NCI-H446 treated with DMSO at 0.1 percent for 48 hours (cell line): Measurements from ENCODE around the gene RASGRF1.

Experiments
- DNase-seq: peaks from one replicate; lab custom pipeline; 2025; lab: John Stamatoyannopoulos, UW

RASGRF1 gene

DNA sequence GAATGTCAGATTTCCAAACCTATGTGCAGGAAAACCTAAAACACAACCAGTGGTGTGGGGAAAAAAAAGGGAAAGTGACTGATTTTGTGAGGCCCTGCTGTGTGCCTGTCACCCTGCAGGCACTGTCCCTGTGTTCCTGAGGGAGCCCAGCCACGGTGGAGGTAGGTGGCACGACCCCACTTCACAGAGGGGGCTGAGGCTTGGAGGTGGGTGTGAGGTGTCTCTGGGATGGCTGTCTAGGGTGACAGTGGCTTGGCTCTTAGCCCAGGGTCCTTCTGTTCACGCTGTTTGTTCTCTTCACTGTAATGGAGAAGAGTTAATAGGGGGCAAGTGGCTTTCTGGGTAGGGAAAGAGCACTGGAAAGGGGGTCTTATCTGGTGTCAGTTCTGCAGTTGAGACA is 22.6 kb downstream of the RASGRF1 start:
- DNase-seq: no peak

DNA sequence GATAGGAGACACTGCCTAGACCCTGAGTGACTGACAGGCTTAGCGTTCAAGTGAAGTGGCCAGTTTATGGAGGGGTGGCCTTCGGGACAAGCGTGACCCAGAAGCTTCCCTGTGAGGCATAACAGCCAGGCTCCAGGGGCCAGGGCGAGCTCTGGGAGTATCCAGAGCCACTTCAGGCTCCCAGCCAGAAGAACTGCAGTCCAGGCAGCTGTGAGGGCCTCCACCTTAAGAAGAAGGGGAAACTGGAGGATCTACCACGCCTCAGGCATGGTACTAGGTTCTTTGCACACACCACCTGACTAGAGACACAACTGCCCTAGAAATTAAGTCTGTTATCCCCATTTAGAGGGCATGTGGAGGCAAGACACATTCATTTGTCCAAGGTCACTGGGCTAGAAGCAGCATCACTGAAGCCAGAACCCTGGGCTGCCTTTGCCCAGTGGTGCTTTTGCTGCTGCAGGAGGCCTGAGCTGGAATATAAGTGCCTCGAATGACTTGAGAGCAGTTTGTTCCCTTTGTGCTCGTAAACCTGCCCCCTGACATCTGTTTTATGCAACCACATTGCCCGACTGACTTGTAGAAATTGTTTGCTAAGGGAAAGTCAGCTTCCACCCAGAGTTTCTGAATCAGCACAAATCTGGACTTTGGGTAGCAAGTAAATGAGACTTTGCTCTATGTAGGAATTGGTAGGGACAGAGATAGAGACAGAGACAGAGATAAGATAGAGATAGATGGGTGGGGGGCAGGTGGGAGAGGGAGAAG is 23.3 kb downstream of the RASGRF1 start:
- DNase-seq: no peak

DNA sequence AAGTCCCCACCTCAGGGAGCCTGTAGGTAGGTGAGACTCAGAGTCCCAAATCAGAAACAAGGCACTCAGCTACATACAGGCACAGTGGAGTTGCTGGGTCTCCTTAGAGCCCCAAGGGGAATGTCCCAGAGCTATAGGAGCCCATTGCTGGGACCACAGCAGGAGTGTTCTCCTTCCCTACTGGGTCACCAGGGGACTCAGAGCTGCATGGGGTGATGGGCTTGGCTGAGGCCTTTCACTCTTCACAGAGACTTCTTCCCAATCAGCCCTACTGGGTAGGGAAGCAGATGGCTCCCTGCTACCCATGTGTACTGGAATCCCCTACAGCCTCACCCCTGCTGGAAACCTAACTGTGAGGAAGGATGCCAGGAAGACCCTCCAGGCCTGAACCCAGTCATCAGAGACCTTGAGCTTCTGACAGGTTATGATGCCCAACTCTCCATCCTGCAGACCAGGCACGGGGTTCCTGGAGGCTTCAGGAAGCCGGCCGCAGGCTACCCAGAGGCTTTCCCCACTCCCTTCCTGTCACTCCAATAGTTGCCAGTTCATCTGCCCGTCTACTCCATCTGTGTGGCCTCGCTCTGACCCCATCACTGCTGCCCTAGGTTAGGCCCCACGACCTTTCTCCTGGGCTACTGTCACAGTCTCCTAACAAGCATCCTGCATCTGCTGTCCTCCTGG is 24.0 kb downstream of the RASGRF1 start:
- no peak for DNase-seq

DNA sequence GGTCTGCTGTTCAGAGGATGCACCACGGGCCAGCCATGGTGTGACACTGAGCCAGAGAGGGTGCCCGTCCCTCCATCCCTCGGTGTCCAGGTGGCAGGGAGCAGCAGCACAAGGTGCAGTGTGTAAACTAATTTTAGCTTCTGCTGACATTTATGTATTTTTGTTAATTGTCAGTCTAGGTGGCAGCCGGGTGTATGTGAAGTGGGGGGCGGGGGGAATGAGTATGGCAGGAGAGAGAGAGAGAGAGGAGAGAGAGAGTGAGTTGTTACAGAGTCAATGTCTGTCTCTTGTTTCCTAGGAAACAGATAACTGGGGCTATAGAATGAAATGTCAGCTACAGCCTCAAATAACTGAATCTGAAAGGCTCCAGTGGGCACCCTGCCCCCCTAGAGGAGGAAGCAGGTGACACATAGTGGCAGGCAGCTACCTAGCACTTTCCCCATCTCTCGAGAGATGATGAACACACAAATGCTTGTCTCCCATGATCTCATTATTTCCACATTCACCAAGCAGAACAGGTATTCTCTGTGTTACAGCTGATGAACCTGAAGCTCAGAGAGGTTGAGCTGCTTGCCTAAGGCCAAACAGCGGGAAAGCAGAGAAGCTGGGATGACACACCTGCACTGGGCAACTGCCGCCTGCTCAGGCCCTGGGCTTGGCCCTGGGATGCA is 24.7 kb downstream of the RASGRF1 start:
- DNase-seq: no peak

DNA sequence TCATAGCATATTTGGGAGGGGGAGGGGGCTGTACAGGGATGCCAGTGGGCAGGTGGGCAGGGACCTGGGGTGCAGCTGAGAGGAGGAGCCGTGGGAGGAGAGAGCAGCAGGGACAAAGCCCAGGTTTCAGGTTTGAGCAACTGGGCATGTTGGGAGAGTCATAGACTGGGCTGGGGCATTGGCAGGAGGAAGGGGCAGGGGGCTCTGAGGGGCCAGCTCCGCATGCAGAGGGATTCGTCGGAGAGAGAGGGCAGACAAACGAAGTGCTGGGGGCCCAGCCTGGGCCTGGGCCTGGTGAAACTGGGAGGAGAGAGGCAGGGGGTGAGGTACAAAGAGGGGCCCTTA is 25.2 kb downstream of the RASGRF1 start:
- DNase-seq: no peak

DNA sequence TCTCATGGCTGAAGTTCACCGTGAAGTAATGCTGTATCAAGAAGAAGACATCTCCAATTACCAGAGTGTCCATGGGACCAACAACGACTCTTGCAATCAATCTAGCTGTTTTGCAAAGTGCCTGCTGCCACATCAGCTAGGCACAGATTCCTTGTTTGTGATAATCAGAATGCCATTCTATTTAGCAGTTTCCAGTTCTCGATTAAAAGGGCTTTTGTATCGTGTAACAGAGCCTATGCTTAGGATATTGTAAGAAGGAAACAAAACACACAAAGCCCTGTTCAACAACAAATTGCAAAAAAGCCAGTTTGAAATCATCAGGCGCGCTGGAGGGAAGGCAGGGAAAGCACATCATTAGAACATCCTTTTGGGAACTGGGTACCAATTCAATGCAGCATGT is 26.1 kb downstream of the RASGRF1 start:
- DNase-seq: no peak

DNA sequence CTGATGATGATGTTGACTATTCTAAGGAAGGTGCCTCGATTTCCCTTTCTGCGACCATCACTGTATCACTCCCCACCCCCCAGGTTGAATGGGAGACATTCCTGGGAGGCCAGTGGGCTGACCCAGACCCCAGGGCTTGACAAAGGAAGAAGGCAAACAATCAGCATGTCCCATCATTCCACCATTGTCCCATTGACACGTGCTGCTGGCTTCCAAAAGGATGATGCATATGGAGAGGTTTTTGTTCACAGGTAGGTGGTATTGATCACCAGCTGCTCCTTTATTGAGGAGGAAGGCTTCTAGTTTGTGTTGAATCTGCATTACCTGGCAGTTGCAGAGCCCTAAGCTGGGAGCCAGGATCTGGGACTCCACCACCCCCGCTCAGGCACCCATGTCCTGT is 30.4 kb downstream of the RASGRF1 start:
- DNase-seq: no peak

DNA sequence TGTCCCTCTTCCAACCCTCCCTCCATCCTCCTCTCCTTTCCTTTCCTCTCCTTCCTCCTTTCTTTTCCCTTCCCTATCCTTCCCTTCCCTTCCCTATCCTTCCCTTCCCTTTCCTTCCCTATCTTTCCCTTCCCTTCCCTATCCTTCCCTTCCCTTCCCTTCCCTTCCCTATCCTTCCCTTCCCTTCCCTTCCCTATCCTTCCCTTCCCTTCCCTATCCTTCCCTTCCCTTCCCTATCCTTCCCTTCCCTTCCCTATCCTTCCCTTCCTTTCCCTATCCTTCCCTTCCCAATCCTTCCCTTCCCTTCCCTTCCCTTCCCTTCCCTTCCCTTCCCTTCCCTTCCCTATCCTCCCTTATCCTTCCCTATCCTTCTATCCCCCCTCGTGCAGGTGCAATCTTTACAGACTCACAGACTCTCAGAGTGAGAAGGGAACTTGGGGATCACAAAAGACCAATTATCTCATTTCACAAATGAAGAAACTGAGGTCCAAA is 31.5 kb downstream of the RASGRF1 start:
- no peak for DNase-seq

DNA sequence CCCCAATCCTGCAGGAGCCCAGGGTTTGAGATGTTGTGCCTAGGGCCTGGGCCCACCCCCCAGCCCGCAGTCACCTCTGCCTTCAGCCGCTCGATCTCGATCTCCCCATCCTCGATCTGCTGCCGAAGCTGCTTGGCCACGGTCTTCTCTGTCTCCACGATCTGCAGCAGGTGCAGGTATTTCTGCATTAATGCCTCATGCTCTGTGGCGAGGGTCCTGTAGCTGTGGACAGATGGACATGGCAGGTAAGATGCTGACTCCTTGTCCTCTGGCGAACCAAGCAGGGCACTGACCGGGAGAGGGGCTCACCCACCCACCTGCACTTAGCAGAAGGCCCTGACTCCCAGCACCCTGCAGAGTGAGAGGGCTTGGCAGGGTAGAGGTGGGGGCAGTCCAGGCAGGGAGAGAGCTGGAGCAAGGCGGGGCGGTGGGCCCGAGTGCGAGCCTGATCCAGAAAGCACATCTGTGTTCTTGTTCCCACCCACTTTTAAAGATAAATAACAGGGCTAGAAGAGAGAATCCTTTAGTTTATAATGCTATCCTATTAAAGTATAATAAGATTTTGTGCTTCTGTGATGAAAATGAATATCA is 32.2 kb downstream of the RASGRF1 start:
- no peak for DNase-seq

DNA sequence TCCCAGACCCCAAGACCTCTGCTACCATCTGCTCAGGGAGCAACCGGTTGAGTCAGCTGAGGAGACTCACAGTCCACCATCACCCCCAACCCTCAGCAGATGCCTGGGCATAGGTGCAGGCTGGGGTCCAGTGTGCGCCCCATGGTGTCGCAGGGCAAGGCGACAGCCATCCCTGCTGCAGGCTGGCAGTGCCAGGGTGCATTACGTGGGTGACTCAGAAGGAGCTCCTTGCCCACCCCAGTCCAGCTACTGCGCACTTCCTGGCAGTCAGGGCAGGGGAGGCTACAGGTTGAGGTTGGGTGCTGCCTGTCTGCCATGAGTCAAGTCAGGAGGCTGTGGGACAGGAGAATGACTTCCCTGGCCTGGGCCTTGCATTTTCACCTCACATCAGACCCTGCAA is 33.5 kb downstream of the RASGRF1 start:
- no peak for DNase-seq

DNA sequence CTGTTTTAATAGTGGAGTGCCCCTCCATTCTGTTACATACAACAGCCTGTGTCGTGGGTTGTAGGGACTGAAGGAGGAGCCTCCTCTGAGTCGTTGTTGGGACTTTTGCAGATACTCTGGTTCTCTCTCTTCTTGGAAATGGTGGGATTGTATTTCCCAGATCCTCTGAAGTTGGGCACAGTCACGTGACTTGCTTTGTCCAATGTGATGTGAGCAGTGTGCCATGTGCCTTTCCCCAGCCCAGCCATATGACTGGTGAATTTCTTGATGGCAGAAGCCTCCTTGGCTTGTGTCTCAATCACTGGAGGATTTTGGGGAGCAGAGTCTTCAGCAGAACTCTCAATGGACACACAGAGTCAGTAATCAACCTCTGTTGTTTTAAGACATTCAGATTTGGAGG is 36.2 kb downstream of the RASGRF1 start:
- no peak for DNase-seq

DNA sequence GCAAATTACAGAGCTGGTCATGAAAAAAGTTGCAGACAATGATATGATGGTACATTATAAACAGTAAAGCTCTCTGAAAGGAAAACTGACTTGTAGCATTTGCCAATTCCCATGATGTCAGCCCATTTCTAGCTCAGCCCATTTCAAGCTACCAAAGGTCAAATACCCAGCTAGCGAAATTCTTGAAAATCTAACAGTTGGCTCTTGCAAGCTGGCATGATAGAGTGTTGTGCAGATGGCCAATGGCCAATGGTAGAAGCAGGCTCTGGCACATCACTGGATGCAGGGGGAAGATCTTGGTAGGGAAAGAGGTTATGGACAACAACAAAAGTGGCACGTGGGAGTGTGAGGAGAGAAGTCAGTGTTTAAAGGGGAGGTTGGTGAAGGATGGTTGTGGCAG is 36.7 kb downstream of the RASGRF1 start:
- DNase-seq: no peak

DNA sequence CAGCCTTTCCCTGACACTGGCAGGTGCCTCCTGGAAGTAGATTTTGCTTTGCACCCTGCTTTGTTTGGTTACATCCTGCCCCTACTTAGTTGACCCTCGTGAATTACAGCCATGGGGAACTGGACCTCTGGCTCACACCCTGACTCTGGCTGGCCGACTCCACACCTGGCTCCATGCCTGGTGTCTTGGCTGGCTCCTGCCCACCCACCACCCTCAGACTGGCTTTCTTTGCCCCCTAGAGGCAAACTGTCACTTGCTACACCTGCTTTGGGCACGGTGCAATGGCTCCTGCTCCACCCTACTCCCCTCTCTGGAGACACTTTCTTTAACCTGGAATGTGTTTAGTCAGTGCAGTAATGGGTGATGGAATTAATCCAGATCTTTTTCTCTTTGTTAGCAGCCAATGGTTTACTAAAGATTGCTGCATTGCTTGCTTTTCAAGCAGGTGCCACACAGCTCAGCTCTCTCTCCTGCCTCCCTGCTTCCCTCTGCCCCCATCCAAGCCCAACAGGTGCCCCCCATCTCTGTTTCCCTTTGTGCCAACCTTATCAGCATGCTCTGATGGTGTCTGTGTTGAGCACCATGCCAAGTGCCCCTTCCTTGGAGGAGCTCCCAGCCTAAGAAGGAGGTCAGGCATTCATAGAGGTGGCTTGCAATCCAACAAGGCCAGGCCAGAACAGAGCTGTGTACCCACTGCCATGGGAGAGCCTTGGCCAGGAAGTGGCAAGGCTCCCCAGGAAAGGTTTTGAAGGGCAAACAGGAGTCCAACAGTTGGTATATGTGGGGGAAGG is 38.4 kb downstream of the RASGRF1 start:
- no peak for DNase-seq

DNA sequence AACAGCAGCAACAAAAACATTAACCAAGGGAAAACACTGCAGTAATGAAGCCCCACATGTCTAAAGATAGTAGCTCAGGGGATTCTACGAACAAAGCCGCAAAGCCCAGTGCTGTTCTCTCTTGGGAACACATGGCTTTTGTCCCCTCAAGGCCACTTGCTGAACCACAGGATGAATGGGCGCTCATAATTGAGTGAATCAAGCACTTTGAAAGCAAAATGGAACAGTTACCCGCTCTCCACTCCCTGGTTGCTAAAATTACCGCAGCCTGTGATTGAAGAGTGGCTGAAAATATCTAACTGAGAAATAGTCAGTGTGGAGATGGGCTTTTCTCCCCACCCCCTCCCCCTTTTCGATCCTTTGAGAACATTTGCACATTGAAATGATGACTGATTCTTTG is 39.6 kb downstream of the RASGRF1 start:
- DNase-seq: no peak

DNA sequence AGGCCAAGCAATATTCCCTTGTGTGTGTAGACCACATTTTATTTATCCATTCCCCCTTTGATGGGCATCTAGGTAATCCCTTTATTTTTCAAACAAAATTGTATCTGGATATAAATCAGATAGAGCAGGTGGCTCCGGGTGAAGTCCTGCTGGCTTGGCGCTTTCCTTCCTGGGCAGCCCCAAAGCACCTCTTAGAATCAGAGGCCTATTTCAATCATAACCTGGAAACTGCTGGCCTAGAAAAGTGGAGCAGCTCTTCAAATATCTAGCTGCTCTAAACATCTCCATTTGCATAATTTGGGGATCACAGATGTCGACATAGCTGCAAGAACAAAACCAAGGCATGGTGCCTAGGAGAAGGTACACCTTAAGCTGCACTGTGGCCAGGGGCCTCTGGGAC is 40.2 kb downstream of the RASGRF1 start:
- DNase-seq: no peak

DNA sequence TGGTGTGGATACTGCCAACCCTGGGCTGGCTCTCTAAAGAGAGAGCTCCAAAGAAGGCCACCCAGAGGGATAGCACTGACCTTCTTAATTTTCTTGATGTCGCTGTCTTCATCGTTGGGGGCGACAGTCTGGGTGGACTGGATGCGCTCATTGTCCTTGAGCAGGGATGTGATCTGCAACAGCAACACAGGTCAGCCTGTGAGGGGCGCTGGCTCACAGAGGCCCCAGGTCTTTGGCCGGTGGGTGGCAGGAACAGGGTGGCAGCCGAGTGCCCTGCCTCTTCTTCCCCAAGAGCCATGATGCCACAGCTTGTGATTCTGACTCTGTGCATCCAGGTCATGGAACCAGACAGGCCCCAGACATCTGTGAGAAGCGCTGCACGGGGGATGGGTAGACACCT is 41.2 kb downstream of the RASGRF1 start:
- no peak for DNase-seq

DNA sequence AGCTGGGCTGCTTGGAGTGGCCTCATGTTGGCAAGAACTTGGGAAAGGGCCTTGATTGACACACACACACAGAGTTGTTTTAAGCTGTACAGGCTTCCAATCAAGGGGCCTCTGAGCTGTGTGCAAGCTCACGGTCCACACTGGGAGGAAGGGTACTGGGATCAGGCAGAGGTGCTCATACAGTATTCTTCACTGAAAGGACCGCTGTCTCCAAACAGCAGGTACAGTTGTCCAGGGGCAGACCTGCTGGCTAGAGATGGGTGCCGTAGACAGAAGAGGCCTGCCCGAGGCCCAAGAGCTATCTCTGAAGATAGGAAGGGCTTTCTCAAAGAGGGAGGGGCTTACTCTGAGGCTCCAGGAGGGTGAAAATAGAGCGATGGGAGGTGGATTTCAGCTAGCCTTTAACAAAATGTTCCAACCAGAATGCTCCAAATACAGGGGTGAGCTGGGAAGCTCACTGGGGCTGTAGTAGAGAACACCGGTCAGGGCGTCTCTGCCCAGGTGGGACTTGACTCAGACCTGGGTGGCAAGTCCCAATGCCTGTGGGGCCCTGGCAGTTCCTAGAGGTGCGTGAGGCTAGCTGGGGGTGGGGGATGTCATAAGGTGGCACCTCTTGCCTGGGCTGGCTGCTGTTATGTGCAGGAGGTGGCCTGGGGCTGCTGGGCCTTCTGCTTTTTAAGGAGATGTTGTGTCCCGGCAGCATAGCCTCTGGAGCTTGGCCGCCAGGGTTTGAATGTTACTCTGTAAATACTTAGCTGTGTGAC is 42.7 kb downstream of the RASGRF1 start:
- no peak for DNase-seq

DNA sequence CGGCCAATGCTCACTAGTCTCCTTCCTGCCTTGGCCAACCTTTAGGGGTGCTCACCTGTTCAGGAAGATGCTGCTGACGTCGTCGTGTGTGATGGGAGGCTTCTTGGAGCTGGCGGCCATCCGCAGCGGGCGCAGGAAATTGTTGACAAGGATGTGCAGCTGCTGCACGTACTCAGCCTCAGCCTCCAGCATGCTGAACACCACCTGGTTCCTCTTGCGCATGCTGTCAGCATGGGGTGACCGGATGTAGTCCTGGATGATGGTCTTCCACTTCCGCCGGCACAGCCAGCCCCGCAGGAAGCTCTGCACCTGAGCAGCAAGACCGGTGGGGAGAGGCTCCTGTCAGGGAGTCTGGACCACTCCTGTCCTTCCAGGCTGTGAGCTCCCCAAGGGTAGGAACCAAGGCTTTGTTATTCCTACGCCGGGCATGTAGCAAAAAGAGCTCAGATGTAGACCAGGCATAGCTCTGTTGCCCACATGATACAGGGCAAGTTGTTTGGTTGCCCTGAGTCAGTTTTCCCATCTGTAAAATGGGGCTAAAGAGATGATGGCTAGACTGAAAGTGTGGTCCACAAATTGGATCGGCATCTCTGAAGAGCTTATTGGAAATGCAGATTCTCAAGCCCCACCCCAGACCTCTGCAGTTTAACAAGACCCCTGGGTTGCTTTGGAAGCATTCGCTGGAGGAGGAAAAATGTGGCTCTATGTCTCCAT is 43.7 kb downstream of the RASGRF1 start:
- DNase-seq: no peak

DNA sequence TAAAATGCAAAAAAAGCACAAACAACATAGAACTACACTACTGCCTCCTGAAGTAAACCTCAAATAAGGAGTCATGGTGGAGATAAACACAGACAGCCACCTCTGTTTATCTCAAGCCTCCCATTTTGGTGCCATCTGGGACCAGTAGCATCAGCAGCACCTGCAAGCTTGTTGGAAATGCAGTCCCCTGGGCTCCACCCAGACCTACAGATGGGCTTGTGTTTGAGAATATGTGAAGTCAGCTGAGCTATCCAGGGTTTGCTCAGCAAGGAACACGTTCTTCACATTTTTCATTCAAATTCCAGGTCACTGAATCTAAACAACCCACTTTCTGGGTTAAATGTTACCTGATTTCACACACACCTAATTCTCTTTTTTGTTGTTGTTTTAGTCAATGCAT is 45.5 kb downstream of the RASGRF1 start:
- DNase-seq: no peak

DNA sequence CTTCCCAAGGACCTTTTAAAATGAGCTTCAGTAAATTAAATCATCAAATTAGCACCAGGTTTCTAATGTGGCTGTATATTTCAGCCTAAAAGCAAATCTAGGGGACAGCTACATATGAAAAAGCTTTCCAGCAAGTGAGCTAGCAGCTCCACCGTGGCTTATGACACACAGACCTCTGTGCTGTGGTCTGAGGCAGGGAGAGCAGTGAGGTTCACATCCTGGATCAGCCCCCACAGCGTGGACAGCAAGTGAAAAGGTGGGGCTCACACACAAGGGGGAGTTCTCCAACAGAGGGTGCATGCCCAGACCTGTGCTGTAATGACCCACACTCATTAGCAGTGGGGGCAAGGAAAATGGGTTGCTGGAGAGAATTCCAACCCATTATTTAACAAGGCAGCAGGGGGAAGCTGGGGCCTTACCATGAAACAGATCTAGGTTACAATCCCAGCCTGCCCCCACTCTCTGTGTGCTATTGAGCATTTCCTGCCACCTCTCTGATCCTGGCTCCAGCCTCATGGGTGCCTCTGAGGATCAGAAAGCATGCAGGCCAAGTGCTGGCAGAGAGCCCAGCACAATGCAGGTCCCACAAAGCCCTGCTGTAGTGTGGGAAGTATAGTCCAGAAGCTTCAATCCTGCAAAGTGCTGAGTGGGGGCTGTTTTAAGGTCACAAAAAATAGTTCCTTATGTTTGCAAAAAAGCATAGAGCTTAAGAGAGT is 48.2 kb downstream of the RASGRF1 start:
- no peak for DNase-seq
